Peyer's patch (tissue), 4 donors: ENCODE measurements around the gene ABL1.

Experiments
- CTCF ChIP-seq, 6 experiments: fragments of 450-650 bp in 4 of 6; fragments of 200-600 bp in 2 of 6; sonication (generic) in 1 of 6; IDR thresholded peaks; one replicate each; pipeline ENCODE4 v1.5.1; 2017 to 2019; ENCODE audit warnings: antibody characterized with exemption in 6 of 6, mild to moderate bottlenecking in 3 of 6, moderate library complexity in 1 of 6
- POLR2A ChIP-seq, 2 donors: fragments of 450-650 bp; IDR thresholded peaks; one replicate each; pipeline ENCODE4 v1.5.1; 2017; ENCODE audit warnings: antibody characterized with exemption in 2 of 2, mild to moderate bottlenecking in 2 of 2, moderate library complexity in 2 of 2

- no peak for TF ChIP-seq CTCF (IDR thresholded peaks at IDR 0.05)
- no peak for TF ChIP-seq POLR2A (IDR thresholded peaks at IDR 0.05)
These were observed 4.8 kb upstream of the ABL1 start for GRCh38 chr9:130830231-130830760.
